HG02642 (cell line): ENCODE measurements around the gene SEC11A.
"Not testable (repeated sequence)": the region's sequence is repeated elsewhere in the genome, so short reads cannot be mapped to it uniquely, and the experiment has no call there.

Experiments used
- ATAC-seq: cut with Tn5 transposase; IDR thresholded peaks from one replicate; pipeline ENCODE4 v1.9.1; 2021; ENCODE audit warnings: mild to moderate bottlenecking; ENCODE audit not compliant: unreplicated experiment, poor library complexity

SEC11A gene

GRCh38 chr15:84716036-84716732 is at the start of gene SEC11A:
SEC11A (minus strand) TSS chr15:84716139; CDS start chr15:84716075, 64 bp downstream.
- ATAC-seq, result peak; percentile 96

- no peak for ATAC-seq
These were observed 49.7 kb upstream of the SEC11A start for GRCh38 chr15:84765675-84766074.

GRCh38 chr15:84764989-84765388 is 49.0 kb upstream of the SEC11A start:
- no peak for ATAC-seq

- no peak for ATAC-seq
These were observed 48.6 kb upstream of the SEC11A start for GRCh38 chr15:84764585-84764984.

GRCh38 chr15:84762840-84763572 is 47.1 kb upstream of the SEC11A start:
- no peak for ATAC-seq

DNA sequence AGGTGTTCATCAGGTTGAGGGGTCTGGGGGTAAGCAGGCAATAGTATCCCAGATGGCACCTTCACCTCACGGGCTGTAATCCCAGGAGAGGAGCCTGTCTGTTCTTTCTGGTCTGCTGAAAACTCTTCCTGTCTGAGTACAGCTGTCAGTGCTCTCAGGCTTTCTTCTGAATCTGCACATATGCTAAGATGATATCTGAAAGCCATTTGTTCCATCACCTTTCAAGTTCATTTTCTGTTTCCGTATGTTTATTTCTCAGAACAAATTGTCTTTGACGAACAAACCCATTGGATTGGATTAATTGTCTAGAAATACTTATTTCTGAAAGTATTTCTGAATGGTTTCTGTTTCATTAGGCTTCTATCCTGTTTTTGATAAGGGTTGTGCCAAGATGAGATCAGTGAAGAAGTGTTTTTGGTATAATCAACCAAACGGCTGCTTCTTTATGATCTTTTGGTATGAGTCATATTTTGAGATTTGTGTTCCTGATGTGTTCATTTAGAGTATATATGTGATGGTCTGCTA is 45.7 kb upstream of the SEC11A start:
- ATAC-seq, result peak; percentile 67

- no peak for ATAC-seq
These were observed 44.3 kb upstream of the SEC11A start for GRCh38 chr15:84760219-84760618.

DNA sequence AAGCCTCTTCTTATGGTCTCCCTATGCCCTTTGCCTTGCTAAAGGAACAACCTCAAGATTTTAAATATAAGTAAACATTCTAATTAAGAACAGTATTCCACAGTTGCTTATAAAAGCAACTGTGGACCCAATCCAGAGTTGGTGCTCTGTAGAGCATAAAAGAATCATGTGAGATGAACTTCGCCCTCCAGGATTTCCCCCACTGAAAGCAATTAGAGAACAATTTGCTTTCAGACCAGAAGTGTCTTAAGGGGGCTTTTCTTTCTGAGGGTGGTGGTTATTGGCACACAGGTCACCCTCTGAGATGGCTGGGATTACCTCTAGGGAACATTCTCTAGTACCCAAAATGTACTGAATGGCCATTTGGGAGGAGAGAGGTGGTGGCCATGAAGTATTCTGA is 43.1 kb upstream of the SEC11A start:
- ATAC-seq, result no peak

DNA sequence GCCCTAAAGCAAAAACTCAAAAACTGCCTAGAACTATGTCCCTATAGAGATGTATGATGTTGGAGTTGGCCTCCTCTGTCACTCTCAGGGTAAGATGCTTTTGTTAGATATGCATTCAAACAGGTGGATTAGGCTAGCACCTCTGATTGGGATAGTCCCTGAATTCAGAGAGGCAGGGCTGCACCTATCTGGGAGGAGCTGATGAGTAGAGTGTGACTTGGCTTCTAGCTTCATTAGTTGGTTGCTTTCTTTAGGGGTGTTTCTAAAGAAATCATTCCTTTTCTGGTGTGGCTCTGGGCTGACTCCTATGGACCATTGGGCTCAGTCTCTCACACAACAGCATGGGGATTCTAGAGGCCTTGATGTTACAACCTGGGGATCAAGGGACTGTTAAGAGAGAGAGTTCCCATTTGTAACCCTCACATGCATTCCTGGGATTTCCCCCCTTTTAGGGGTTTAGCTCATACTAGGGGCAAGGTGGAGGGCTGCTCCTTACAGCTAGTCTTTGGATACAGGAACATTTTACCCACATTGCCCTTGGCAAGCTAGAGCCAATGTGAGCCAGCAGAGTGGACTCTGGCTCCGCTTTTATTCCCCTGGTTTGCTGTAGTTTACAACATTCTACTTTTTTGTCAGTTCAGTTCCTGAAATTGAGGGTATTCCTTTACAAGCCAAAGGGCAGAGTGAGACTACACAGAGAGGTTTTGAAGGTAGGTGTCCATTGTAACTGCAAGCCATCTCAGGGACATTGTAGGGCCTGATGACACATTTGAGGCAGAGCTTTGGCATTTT is 40.0 kb upstream of the SEC11A start:
- ATAC-seq, result no peak

- ATAC-seq, result not testable (repeated sequence)
These were observed 39.0 kb upstream of the SEC11A start for GRCh38 chr15:84754889-84755288.

GRCh38 chr15:84752700-84753099 is 36.8 kb upstream of the SEC11A start:
- ATAC-seq, result no peak

DNA sequence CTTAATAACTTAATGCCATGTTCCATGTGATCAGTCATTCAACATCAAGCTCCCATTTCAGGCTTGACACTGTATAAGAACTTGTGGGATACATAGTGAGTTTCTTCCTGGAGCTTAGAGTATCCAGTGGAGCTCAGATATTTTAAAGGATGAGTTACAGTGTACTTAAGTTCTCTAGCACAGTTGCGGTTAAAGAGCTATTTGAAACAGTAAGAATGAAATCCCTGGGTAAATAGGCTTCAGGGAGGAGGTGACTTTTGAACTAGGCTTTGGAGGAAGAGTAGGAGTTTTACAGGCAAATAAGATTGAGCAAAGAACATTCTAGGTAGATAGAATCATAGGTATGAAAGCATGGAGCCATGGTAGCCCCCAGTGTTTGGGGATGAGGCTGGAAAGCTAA is 36.3 kb upstream of the SEC11A start:
- no peak for ATAC-seq

- ATAC-seq, result not testable (repeated sequence)
These were observed 35.8 kb upstream of the SEC11A start for GRCh38 chr15:84751721-84752120.

DNA sequence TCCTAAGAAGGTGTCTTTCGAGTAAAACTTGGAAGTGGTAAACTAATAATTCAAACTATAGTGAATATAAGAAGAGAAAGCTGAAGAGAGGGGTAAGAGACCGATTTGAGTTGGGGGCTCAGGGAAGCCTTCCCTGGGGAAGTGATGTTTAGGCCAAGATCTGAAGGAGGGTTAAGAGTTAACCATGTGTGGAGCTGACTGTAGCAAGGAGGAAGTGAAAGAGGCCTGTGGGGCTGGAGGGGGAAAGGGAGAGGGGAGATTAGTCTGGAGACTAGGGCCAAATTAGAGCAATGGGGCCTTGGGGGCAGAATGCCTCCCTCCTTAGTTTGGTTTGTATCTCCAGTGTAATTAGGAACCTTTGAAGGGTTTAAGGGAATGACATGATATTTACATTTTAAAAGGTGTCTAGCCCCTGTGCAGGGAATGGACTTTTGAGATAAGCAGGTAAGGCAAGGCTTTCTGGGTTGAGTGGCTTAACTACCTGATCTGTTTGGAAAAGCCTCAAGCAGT is 34.7 kb upstream of the SEC11A start:
- ATAC-seq, result peak; percentile 25

GRCh38 chr15:84749111-84749991 is 33.4 kb upstream of the SEC11A start:
- ATAC-seq, result peak; percentile 1

DNA sequence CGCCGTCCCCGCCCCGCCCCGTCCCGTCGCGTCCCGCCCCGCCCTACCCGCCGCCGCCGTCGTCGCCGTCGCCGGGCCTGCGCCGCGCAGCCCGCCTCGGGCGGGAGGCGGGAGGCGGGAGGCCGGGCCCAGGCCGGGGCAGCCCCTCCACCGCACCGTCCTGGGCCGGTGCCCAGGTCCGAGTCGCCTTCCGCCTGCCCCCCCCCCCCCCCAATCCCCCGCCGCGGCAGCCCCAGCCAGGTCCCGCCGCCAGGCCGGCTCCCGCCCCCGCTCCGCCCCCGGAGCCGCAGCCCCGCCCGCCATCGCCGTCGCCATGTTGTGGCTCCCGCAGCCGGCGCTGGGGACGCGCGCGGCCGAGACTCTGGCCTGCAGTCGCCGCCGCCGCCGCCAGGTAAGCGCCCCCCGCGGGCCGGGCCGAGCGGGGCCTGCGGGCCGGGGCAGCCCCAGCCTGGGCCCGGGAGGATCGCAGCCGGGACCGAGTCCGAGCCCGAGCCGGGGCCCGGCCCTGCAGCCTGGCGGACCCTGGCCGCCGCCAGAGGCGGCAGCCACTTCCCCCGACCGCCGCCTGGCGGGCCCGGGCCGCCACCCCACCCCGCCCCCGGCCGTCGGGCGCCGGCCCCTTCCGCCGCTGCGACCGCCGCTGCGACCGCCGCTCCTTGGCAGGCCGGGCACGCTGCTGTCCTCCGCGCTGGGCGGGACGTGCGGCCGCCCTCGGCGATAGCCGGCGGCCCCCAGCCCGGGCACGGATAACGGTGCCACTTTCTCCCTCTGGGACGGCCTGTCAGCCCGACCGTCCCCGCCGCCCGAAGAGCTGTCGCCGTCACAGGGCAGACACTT is 32.6 kb upstream of the SEC11A start, which contains the start of gene ZNF592:
Gene ZNF592 (plus strand): TSS at position 319 of the 837 bp plus-strand sequence. CDS start 34,084 bp downstream, outside the sequence.
- peak; percentile 66 for ATAC-seq

DNA sequence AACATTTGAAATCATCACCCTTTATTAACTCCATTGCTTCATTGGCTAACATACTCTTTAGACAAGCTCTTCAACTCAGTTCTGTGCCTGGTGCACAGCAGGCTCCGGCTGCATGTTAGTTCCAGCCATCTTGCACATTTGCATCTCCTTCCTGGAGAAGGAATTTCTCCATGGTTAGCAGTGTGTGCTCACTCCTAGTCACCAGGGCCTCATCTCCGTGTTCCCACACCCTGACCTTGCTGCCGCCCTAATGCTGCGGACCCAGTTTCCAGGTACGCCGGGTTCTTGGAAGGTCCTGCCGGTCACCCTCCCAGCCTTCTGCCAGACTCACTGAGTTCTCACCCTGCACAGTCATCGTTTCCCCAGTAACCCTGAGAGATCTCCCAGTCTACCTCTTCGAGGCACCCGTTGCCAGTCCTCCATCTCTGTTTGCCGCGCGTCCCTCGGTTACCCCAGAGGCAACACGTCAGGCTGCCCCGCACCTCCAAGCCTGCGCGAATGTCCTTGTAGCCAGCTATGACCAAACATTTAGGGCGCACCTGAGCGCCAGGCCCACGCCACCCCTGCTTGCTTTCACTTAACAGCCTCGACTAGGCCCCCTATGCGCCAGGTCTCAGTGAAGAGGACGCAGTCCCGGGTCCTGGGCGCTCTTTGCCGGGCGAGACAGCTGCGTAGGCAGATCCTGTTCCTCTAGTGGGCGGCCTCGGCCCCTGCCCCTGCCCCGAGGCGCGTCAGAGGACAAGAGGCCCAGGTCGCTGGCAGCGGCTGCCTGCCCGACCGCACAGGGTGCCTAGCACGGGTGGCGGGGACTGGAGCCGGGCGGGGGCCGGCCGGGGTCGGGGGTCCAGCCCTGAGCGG is 31.7 kb upstream of the SEC11A start:
- ATAC-seq, result peak; percentile 47

DNA sequence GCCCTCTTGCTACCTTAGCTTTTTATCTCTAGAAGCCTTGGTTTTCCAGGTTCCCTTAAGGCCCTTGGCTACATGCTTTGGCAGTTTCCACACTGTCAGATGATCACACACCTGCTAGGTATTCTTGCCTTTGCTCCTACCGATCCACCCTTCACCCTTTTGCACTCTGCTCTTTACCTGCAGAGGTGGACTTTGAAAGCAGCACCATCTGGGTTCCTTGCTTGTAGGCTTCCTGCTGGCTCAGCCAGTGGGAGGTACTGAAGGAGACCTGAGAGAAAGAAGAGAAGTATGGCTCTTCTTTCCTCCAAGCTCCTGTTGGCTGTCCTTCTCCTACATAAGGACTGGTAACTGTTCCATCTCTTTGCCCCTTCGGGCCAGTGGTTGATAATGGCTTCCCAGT is 25.2 kb upstream of the SEC11A start:
- no peak for ATAC-seq
